ENCODE data around the gene SIX2. TPM values are rescaled to one million over a fixed set of nuclear protein-coding genes. Genes with fewer than 3 reads are reported as not detected.

The SIX2 gene
- total RNA-seq, 1 experiment from 2014 or later, result 0.51 TPM

DNA sequence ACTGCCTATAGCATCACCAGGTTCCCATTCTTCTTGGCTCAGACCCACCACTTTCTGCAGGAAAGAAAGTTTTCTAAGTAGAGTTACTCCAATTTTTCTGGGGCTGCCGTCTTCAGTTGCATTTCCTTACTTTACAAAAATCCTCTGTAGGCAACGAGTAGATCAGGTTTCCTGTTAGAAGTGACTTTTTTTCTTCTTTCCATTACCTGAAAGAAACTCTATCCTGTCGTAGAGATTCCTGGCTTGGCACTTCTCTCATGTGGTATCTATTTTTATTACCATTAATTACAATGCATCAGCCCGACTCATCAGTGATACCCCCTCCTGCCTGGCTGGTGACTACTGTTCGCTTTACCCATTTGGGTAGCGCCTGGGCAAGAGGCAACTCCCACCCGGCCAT is 5.6 kb upstream of the SIX2 start:
- intact Hi-C loops (cut with micrococcal nuclease; ENCODE audit: unreplicated experiment), result no loop called here
- Histone ChIP-seq H3K27ac (ENCODE audit: low read length) (no peak overlapping the region), H3K36me3 (ENCODE audit: control insufficient read depth, insufficient read depth, low read length) (no peaks in the 10 kb centered on the region), H3K9me3 (ENCODE audit: control insufficient read depth, insufficient read depth, low read depth, low read length) (no peaks in the 10 kb centered on the region), H3K4me3 (ENCODE audit: low read depth in 2 of 2, low read length in 2 of 2) (no peak overlapping the region), H3K27me3 (ENCODE audit: control insufficient read depth, insufficient read depth, low read length) (peaks cover 42% of the 10 kb centered on the region), H3K4me1 (ENCODE audit: control insufficient read depth, insufficient read depth, low read length) (no peaks in the 10 kb centered on the region; the same call in 1 of the 2 replicates)
- POLR2A ChIA-PET, result no interaction called here
- TF ChIP-seq, protein P1, sequence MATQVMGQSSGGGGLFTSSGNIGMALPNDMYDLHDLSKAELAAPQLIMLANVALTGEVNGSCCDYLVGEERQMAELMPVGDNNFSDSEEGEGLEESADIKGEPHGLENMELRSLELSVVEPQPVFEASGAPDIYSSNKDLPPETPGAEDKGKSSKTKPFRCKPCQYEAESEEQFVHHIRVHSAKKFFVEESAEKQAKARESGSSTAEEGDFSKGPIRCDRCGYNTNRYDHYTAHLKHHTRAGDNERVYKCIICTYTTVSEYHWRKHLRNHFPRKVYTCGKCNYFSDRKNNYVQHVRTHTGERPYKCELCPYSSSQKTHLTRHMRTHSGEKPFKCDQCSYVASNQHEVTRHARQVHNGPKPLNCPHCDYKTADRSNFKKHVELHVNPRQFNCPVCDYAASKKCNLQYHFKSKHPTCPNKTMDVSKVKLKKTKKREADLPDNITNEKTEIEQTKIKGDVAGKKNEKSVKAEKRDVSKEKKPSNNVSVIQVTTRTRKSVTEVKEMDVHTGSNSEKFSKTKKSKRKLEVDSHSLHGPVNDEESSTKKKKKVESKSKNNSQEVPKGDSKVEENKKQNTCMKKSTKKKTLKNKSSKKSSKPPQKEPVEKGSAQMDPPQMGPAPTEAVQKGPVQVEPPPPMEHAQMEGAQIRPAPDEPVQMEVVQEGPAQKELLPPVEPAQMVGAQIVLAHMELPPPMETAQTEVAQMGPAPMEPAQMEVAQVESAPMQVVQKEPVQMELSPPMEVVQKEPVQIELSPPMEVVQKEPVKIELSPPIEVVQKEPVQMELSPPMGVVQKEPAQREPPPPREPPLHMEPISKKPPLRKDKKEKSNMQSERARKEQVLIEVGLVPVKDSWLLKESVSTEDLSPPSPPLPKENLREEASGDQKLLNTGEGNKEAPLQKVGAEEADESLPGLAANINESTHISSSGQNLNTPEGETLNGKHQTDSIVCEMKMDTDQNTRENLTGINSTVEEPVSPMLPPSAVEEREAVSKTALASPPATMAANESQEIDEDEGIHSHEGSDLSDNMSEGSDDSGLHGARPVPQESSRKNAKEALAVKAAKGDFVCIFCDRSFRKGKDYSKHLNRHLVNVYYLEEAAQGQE (IDR thresholded peaks at IDR 0.05; ENCODE audit: insufficient read depth in 1 of 2, low read depth in 2 of 2, low read length in 1 of 2), result no peak
- no peak for TF ChIP-seq SIN3A (IDR thresholded peaks at IDR 0.05; ENCODE audit: borderline replicate concordance, insufficient read depth, low read depth, low read length)
- no peak for TF ChIP-seq POLR2AphosphoS5 (IDR thresholded peaks at IDR 0.05; ENCODE audit: low read depth, low read length)
- TF ChIP-seq, protein P2, sequence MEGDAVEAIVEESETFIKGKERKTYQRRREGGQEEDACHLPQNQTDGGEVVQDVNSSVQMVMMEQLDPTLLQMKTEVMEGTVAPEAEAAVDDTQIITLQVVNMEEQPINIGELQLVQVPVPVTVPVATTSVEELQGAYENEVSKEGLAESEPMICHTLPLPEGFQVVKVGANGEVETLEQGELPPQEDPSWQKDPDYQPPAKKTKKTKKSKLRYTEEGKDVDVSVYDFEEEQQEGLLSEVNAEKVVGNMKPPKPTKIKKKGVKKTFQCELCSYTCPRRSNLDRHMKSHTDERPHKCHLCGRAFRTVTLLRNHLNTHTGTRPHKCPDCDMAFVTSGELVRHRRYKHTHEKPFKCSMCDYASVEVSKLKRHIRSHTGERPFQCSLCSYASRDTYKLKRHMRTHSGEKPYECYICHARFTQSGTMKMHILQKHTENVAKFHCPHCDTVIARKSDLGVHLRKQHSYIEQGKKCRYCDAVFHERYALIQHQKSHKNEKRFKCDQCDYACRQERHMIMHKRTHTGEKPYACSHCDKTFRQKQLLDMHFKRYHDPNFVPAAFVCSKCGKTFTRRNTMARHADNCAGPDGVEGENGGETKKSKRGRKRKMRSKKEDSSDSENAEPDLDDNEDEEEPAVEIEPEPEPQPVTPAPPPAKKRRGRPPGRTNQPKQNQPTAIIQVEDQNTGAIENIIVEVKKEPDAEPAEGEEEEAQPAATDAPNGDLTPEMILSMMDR (IDR thresholded peaks at IDR 0.05), result no peak
- TF ChIP-seq TCF7L2 (IDR thresholded peaks at IDR 0.05; ENCODE audit: low read depth, low read length), result no peak
- CTCF ChIA-PET, result interaction anchor here (0.6 to 1.3 kb wide), 2 partner anchors 33 to 353 kb away, joined by 4 read pairs; no protein-coding TSS in a partner anchor
- ATAC-seq, result no peak
- in situ Hi-C loops (cut with HindIII; ENCODE audit: low pct_unique_long_range_greater_than_20kb, low sequenced_read_pairs), result no loop called here
- no peak for DNase-seq (ENCODE audit: low read depth, low spot score)
- BruUV-seq (replicated peaks), result no TSS peak

- POLR2A ChIA-PET, result interaction anchor here (0.6 kb wide), 1 partner anchor 921 kb away, joined by 3 read pairs; no protein-coding TSS in a partner anchor
- H3K27me3 ChIP-seq (ENCODE audit: control insufficient read depth, insufficient read depth, low read length), result peaks cover 44% of the 10 kb centered on the region
- no peaks in the 10 kb centered on the region for H3K9me3 ChIP-seq (ENCODE audit: control insufficient read depth, insufficient read depth, low read depth, low read length)
- CTCF ChIA-PET, result interaction anchor here (0.6 to 1.3 kb wide), 3 partner anchors 32 to 919 kb away, joined by 4 read pairs; no protein-coding TSS in a partner anchor
- DNase-seq (ENCODE audit: low read depth, low spot score), result no peak
- H3K4me1 ChIP-seq (ENCODE audit: control insufficient read depth, insufficient read depth, low read length), result no peaks in the 10 kb centered on the region; the same call in 1 of the 2 replicates
- in situ Hi-C loops (cut with HindIII; ENCODE audit: low pct_unique_long_range_greater_than_20kb, low sequenced_read_pairs), result no loop called here
- TF ChIP-seq TCF7L2 (IDR thresholded peaks at IDR 0.05; ENCODE audit: low read depth, low read length), result no peak
- TF ChIP-seq, protein P2 (IDR thresholded peaks at IDR 0.05), result peak; percentile 88
- ATAC-seq, result peak; percentile 59
- intact Hi-C loops (cut with micrococcal nuclease; ENCODE audit: unreplicated experiment), result no loop called here
- H3K4me3 ChIP-seq (ENCODE audit: low read depth in 2 of 2, low read length in 2 of 2), result peak overlapping the region; percentile 35 to 52
- BruUV-seq (replicated peaks), result no TSS peak
- no peaks in the 10 kb centered on the region for H3K36me3 ChIP-seq (ENCODE audit: control insufficient read depth, insufficient read depth, low read length)
- no peak overlapping the region for H3K27ac ChIP-seq (ENCODE audit: low read length)
Observed at GRCh38 chr2:45014016-45014702, 4.9 kb upstream of the SIX2 start.
